Esophagus squamous epithelium (tissue), 4 donors: Measurements from ENCODE around the gene HOOK1.

Source experiments
- POLR2A ChIP-seq, 4 donors: fragments of 450-650 bp; IDR thresholded peaks; one replicate each; pipeline ENCODE4 v1.6.1; 2017; ENCODE audit warnings: antibody characterized with exemption in 4 of 4, mild to moderate bottlenecking in 4 of 4, moderate library complexity in 3 of 4
- TF ChIP-seq, protein P1 (sequence below), 6 experiments: fragments of 450-650 bp in 4 of 6; fragments of 200-600 bp in 2 of 6; sonication (generic) in 2 of 6; IDR thresholded peaks; one replicate each; pipeline ENCODE4 v1.5.1; 2016 to 2019; ENCODE audit warnings: antibody characterized with exemption in 6 of 6, mild to moderate bottlenecking in 4 of 6, moderate library complexity in 4 of 6

DNA sequence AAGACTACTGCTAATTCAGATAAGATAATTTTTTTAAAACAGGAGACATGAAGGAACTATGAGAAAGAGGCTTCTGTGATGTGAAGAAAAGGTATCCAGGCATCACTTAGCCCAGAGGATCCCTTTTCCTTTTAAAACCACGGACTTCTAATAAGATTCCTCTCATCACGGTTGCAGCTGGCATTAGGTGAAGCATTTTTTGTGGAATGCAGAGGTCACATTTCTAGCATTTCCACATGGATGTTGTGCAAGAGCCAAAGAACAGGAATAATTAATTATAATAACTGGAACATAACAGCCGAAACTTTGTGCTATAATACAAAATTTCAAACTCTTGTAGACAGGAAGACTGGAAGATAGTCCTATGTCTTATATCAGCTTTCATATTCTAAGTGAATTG, 84.2 kb downstream of the HOOK1 start:
- TF ChIP-seq POLR2A (IDR thresholded peaks at IDR 0.05): no peak
- TF ChIP-seq, protein P1, sequence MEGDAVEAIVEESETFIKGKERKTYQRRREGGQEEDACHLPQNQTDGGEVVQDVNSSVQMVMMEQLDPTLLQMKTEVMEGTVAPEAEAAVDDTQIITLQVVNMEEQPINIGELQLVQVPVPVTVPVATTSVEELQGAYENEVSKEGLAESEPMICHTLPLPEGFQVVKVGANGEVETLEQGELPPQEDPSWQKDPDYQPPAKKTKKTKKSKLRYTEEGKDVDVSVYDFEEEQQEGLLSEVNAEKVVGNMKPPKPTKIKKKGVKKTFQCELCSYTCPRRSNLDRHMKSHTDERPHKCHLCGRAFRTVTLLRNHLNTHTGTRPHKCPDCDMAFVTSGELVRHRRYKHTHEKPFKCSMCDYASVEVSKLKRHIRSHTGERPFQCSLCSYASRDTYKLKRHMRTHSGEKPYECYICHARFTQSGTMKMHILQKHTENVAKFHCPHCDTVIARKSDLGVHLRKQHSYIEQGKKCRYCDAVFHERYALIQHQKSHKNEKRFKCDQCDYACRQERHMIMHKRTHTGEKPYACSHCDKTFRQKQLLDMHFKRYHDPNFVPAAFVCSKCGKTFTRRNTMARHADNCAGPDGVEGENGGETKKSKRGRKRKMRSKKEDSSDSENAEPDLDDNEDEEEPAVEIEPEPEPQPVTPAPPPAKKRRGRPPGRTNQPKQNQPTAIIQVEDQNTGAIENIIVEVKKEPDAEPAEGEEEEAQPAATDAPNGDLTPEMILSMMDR (IDR thresholded peaks at IDR 0.05): no peak
